Measurements from ENCODE around the gene ZBED5. TPM values are rescaled to one million over a fixed set of nuclear protein-coding genes. Genes with fewer than 3 reads are reported as not detected.
A peak's percentile ranks its signal among the peaks of the same experiment; 100 is the strongest.

ZBED5 gene
- total and polyA plus RNA-seq, 4 donors: 5.4 to 10.7 (median 10.1) TPM

- WGBS: 30% methylated on average over 8 of the region's 8 CpGs
- no peak overlapping the region for H3K27ac ChIP-seq (ENCODE audit: low read depth in 1 of 2, low read length in 2 of 2)
Observed at GRCh38 chr11:10805741-10806140, 52.1 kb downstream of the ZBED5 start.

GRCh38 chr11:10803676-10804075 lies 54.2 kb downstream of the ZBED5 start:
- Histone ChIP-seq H3K4me1 (ENCODE audit: control insufficient read depth in 4 of 4, insufficient read depth in 4 of 4, low read length in 3 of 4) (peaks cover 4 to 20% (median 16%) of the 10 kb centered on the region in 4 donors), H3K36me3 (ENCODE audit: control insufficient read depth in 4 of 4, insufficient read depth in 3 of 4, low read depth in 1 of 4, low read length in 3 of 4) (peaks cover 31 to 80% (median 76%) of the 10 kb centered on the region in 4 donors), H3K27me3 (ENCODE audit: control insufficient read depth in 4 of 4, insufficient read depth in 4 of 4, low read length in 3 of 4) (no peaks in the 10 kb centered on the region), H3K4me3 (ENCODE audit: low read depth in 1 of 3, low read length in 3 of 3) (no peak overlapping the region), H3K27ac (ENCODE audit: low read depth in 1 of 2, low read length in 2 of 2) (no peak overlapping the region), H3K9ac (ENCODE audit: low read depth in 1 of 2, low read length in 2 of 2) (no peak overlapping the region), H3K9me3 (ENCODE audit: control insufficient read depth in 4 of 4, low read length in 3 of 4) (no peaks in the 10 kb centered on the region)
- no peak for DNase-seq (ENCODE audit: low spot score)
- TF ChIP-seq ZBTB33 (IDR thresholded peaks at IDR 0.05) (no peak), GABPA (IDR thresholded peaks at IDR 0.05 in 1 of 2, conservative IDR thresholded peaks at IDR 0.05 in 1 of 2) (no peak), RXRA (IDR thresholded peaks at IDR 0.05) (no peak), JUND (IDR thresholded peaks at IDR 0.05) (no peak), SP1 (IDR thresholded peaks at IDR 0.05) (no peak), FOXA2 (IDR thresholded peaks at IDR 0.05) (no peak), REST (IDR thresholded peaks at IDR 0.05) (no peak), HNF4A (conservative IDR thresholded peaks at IDR 0.05) (no peak), CTCF (IDR thresholded peaks at IDR 0.05; ENCODE audit: low read depth, low read length, missing input control) (no peak), ATF3 (IDR thresholded peaks at IDR 0.05) (no peak), YY1 (IDR thresholded peaks at IDR 0.05) (no peak), NR2F2 (IDR thresholded peaks at IDR 0.05) (no peak)
- 82% methylated on average over 6 of the region's 6 CpGs for WGBS

More at GRCh38 chr11:10805741-10806140, 52.1 kb downstream of the ZBED5 start:
- no peak for DNase-seq (ENCODE audit: low spot score)
- Histone ChIP-seq H3K4me1 (ENCODE audit: control insufficient read depth in 4 of 4, insufficient read depth in 4 of 4, low read length in 3 of 4) (peaks cover 4 to 28% (median 18%) of the 10 kb centered on the region in 4 donors), H3K36me3 (ENCODE audit: control insufficient read depth in 4 of 4, insufficient read depth in 3 of 4, low read depth in 1 of 4, low read length in 3 of 4) (peaks cover 21 to 59% (median 55%) of the 10 kb centered on the region in 4 donors), H3K9ac (ENCODE audit: low read depth in 1 of 2, low read length in 2 of 2) (no peak overlapping the region), H3K4me3 (ENCODE audit: low read depth in 1 of 3, low read length in 3 of 3) (no peak overlapping the region), H3K27me3 (ENCODE audit: control insufficient read depth in 4 of 4, insufficient read depth in 4 of 4, low read length in 3 of 4) (no peaks in the 10 kb centered on the region), H3K9me3 (ENCODE audit: control insufficient read depth in 4 of 4, low read length in 3 of 4) (no peaks in the 10 kb centered on the region)
- TF ChIP-seq NR2F2 (IDR thresholded peaks at IDR 0.05) (no peak), REST (IDR thresholded peaks at IDR 0.05) (no peak), HNF4A (conservative IDR thresholded peaks at IDR 0.05) (peak in 1 of 2 donors; percentile 8), EGR1 (IDR thresholded peaks at IDR 0.05; ENCODE audit: low read depth in 2 of 2) (no peak)
